ENCODE measurements around the gene CTCFL. TPM values are rescaled to one million over a fixed set of nuclear protein-coding genes. Genes with fewer than 3 reads are reported as not detected.

Gene CTCFL
- polyA plus RNA-seq, 3 donors, result 1.4 to 3.4 (median 2.2) TPM

- DNase-seq (ENCODE audit: low read depth in 3 of 3, low spot score in 2 of 3), result no peak
Observed at GRCh38 chr20:57451431-57451794, 73.5 kb downstream of the CTCFL start.

- no peak for DNase-seq (ENCODE audit: low read depth in 3 of 3, low spot score in 2 of 3)
Observed at GRCh38 chr20:57450931-57451330, 74.0 kb downstream of the CTCFL start.

GRCh38 chr20:57450419-57450818 lies 74.5 kb downstream of the CTCFL start:
- DNase-seq (ENCODE audit: low read depth in 3 of 3, low spot score in 2 of 3), result no peak

GRCh38 chr20:57449398-57450354 lies 75.3 kb downstream of the CTCFL start:
- DNase-seq (ENCODE audit: low read depth in 3 of 3, low spot score in 2 of 3), result no peak

- DNase-seq (ENCODE audit: low read depth in 3 of 3, low spot score in 2 of 3), result no peak
Observed at GRCh38 chr20:57448764-57449354, 76.1 kb downstream of the CTCFL start.

Other genes with a start within 250 kb of the CTCFL start
- not detected for gene SPO11, start 195.3 kb downstream of the CTCFL start, polyA plus RNA-seq (ENCODE audit: insufficient read length in 3 of 3)
- 10 to 100 TPM; 61.2 to 67.6 (median 64.5) TPM for gene RAE1, start 173.9 kb downstream of the CTCFL start, polyA plus RNA-seq (ENCODE audit: insufficient read length in 3 of 3)
- 10 to 100 TPM; 19.9 to 29.5 (median 24.1) TPM for gene RBM38, start 133.7 kb downstream of the CTCFL start, polyA plus RNA-seq (ENCODE audit: insufficient read length in 3 of 3)
- gene PCK1, start 36.0 kb upstream of the CTCFL start, polyA plus RNA-seq (ENCODE audit: insufficient read length in 3 of 3), result 10 to 100 TPM in 2 of 3 donors, 1 to 10 TPM in 1; 4.3 to 15.0 (median 10.6) TPM
- gene ZBP1, start 95.3 kb upstream of the CTCFL start, polyA plus RNA-seq (ENCODE audit: insufficient read length in 3 of 3), result under 1 TPM in 2 of 3 donors, not detected in 1; 0.06 to 0.21 TPM
- 10 to 100 TPM; 18.2 to 21.3 (median 20.5) TPM for gene PMEPA1, start 184.9 kb upstream of the CTCFL start, polyA plus RNA-seq (ENCODE audit: insufficient read length in 3 of 3)